A549 (cell line): ENCODE measurements around the gene SORCS3.

Experiments
- CBX2 ChIP-seq: fragments of 200-600 bp; sonication (generic); IDR thresholded peaks from 2 replicates; pipeline ENCODE4 v1.6.1; 2016; ENCODE audit warnings: low read depth, mild to moderate bottlenecking, borderline replicate concordance
- CHD2 ChIP-seq: fragments of 150-350 bp; IDR thresholded peaks from 2 replicates; pipeline ENCODE4 v1.6.1; 2014; ENCODE audit warnings: low read length; ENCODE audit not compliant: partially characterized antibody
- CTCF ChIP-seq: fragments of >200 bp; sonication (Bioruptor Twin); formaldehyde crosslinking; IDR thresholded peaks from 3 replicates; pipeline ENCODE4 v1.5.1; 2016
- EHMT2 ChIP-seq: fragments of 200-600 bp; sonication (generic); IDR thresholded peaks from 2 replicates; pipeline ENCODE4 v1.6.1; 2016; ENCODE audit warnings: antibody characterized with exemption, low read depth, mild to moderate bottlenecking, moderate library complexity
- EP300 ChIP-seq, 2 experiments: fragments of >200 bp; sonication (Bioruptor Twin); formaldehyde crosslinking; IDR thresholded peaks; 2 replicates in 1 of 2; 3 replicates in 1 of 2; pipeline ENCODE4 v1.6.1; 2016 to 2017
- ESRRA ChIP-seq: fragments of 150-350 bp; IDR thresholded peaks from 2 replicates; pipeline ENCODE4 v1.6.1; 2014; ENCODE audit warnings: mild to moderate bottlenecking, low read length, borderline replicate concordance
- KDM1A ChIP-seq: fragments of 200-600 bp; sonication (generic); IDR thresholded peaks from 2 replicates; pipeline ENCODE4 v1.6.1; 2016; ENCODE audit warnings: low read depth, mild to moderate bottlenecking
- POLR2A ChIP-seq: IDR thresholded peaks from 2 replicates; pipeline ENCODE4 v1.6.1; 2012; ENCODE audit warnings: mild to moderate bottlenecking, low read length
- POLR2AphosphoS2 ChIP-seq: conservative IDR thresholded peaks from 2 replicates; pipeline ENCODE4 v1.6.1; 2012; ENCODE audit warnings: low read length, improper control_type of control experiment, inconsistent platforms
- RFX5 ChIP-seq: fragments of 450-650 bp; IDR thresholded peaks from 2 replicates; pipeline ENCODE4 v1.7.1; 2014; ENCODE audit warnings: antibody characterized with exemption, mild to moderate bottlenecking, moderate library complexity
- RNF2 ChIP-seq: fragments of 200-600 bp; sonication (generic); IDR thresholded peaks from 2 replicates; pipeline ENCODE4 v1.6.1; 2016; ENCODE audit warnings: low read depth, mild to moderate bottlenecking, antibody characterized with exemption, moderate library complexity, borderline replicate concordance
- SMC3 ChIP-seq: fragments of >200 bp; sonication (Bioruptor Twin); formaldehyde crosslinking; IDR thresholded peaks from 3 replicates; pipeline ENCODE4 v1.6.1; 2018; ENCODE audit warnings: inconsistent platforms
- TF ChIP-seq, protein P1 (sequence below): fragments of 150-350 bp; IDR thresholded peaks from 2 replicates; pipeline ENCODE4 v1.6.1; 2014; ENCODE audit warnings: low read depth, mild to moderate bottlenecking, low read length
- TF ChIP-seq, protein P2 (sequence below): IDR thresholded peaks from 2 replicates; pipeline ENCODE4 v1.6.1; 2012

DNA sequence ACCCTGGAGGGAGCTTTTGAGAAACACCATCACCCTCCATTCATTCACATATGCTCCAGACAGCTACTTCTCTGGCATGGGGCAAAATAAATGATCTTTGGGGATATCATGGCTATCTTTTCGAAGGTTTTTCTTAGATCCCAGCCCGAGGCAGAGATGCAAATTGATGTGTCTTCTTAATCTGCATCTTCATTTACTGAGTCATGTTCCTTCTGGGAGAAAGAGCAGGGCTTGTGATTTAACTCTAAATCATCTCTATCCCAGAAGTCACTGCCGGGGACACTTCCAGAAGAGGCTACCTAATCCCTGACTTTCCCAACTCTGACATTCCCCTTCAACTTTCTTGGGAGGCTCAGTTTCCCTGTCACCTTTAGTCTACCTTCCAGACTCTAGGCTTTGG lies 90.1 kb downstream of the SORCS3 start:
- no peak for TF ChIP-seq RFX5
- TF ChIP-seq CTCF, result no peak
- TF ChIP-seq ESRRA, result no peak
- TF ChIP-seq KDM1A, result no peak
- no peak for TF ChIP-seq RNF2
- no peak for TF ChIP-seq CBX2
- no peak for TF ChIP-seq POLR2A
- TF ChIP-seq, protein P1, sequence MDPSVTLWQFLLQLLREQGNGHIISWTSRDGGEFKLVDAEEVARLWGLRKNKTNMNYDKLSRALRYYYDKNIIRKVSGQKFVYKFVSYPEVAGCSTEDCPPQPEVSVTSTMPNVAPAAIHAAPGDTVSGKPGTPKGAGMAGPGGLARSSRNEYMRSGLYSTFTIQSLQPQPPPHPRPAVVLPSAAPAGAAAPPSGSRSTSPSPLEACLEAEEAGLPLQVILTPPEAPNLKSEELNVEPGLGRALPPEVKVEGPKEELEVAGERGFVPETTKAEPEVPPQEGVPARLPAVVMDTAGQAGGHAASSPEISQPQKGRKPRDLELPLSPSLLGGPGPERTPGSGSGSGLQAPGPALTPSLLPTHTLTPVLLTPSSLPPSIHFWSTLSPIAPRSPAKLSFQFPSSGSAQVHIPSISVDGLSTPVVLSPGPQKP, result no peak
- TF ChIP-seq, protein P2, sequence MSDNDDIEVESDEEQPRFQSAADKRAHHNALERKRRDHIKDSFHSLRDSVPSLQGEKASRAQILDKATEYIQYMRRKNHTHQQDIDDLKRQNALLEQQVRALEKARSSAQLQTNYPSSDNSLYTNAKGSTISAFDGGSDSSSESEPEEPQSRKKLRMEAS, result no peak
- no peak for TF ChIP-seq CHD2
- TF ChIP-seq EHMT2, result no peak
- no peak for TF ChIP-seq POLR2AphosphoS2
- no peak for TF ChIP-seq EP300 (IDR thresholded peaks at IDR 0.05)
- TF ChIP-seq SMC3, result no peak
